PC-9 (cell line): ENCODE measurements around the gene SSR1. TPM values are rescaled to one million over a fixed set of nuclear protein-coding genes. Genes with fewer than 3 reads are reported as not detected.

ENCODE experiments used
- BruUV-seq: library from RNA; stranded (reverse); fragments of 400-500 nt; replicated peaks from 2 replicates; lab custom pipeline; 2021; lab: Mats Ljungman, UMichigan
- CTCF ChIA-PET: fragments of 300-600 bp; sonication (Branson Sonifier 250); formaldehyde crosslinking; loops from one replicate; lab custom pipeline; 2022; ENCODE audit warnings: antibody characterized with exemption; lab: Charles Lee
- POLR2A ChIA-PET: fragments of 300-600 bp; sonication (Branson Sonifier 250); formaldehyde crosslinking; loops from one replicate; lab custom pipeline; 2022; ENCODE audit warnings: antibody characterized with exemption; ENCODE audit not compliant: unreplicated experiment; lab: Charles Lee
- DNase-seq, 2 experiments: peaks; one replicate each; pipeline versions ENCODE4 v3.0.0 to v3.0.0-alpha.2; 2015 to 2022; ENCODE audit warnings: mixed read lengths in 1 of 2
- H2AFZ ChIP-seq: fragments of 200-600 bp; sonication (generic); 2 replicates; pipeline ENCODE4 v1.8.1; 2017; ENCODE audit warnings: antibody characterized with exemption
- H3F3A ChIP-seq: fragments of 200-600 bp; sonication (generic); 2 replicates; pipeline ENCODE4 v1.8.1; 2017; ENCODE audit warnings: antibody characterized with exemption, mild to moderate bottlenecking, low read depth; ENCODE audit not compliant: insufficient read depth
- H3K27ac ChIP-seq: fragments of 200-600 bp; sonication (generic); 2 replicates; pipeline ENCODE4 v1.6.1; 2016; ENCODE audit warnings: mixed run types
- H3K27me3 ChIP-seq: fragments of 200-600 bp; sonication (generic); 2 replicates; pipeline ENCODE4 v1.6.1; 2016; ENCODE audit warnings: low read depth, mixed run types; ENCODE audit not compliant: insufficient read depth
- H3K36me3 ChIP-seq: fragments of 200-600 bp; sonication (generic); 2 replicates; pipeline ENCODE4 v1.6.1; 2016; ENCODE audit warnings: low read depth, mixed run types
- H3K4me1 ChIP-seq: fragments of 200-600 bp; sonication (generic); replicated peaks from 2 replicates; pipeline ENCODE4 v1.6.1; 2016; ENCODE audit warnings: mixed run types; ENCODE audit not compliant: insufficient read depth
- H3K4me2 ChIP-seq: fragments of 200-600 bp; sonication (generic); 2 replicates; pipeline ENCODE4 v1.6.1; 2017; ENCODE audit warnings: mixed run types
- H3K4me3 ChIP-seq: fragments of 200-600 bp; sonication (generic); 2 replicates; pipeline ENCODE4 v1.6.1; 2016; ENCODE audit warnings: mixed run types
- H3K79me2 ChIP-seq: fragments of 200-600 bp; sonication (generic); 2 replicates; pipeline ENCODE4 v1.6.1; 2017; ENCODE audit warnings: low read depth, mixed run types
- H3K9me2 ChIP-seq: fragments of 200-600 bp; sonication (generic); 2 replicates; pipeline ENCODE4 v1.8.1; 2017; ENCODE audit warnings: mild to moderate bottlenecking; ENCODE audit not compliant: insufficient read depth
- H3K9me3 ChIP-seq: fragments of 200-600 bp; sonication (generic); 2 replicates; pipeline ENCODE4 v1.8.1; 2016; ENCODE audit warnings: low read depth; ENCODE audit not compliant: insufficient read depth
- H4K20me1 ChIP-seq: fragments of 200-600 bp; sonication (generic); 2 replicates; pipeline ENCODE4 v1.8.1; 2017; ENCODE audit not compliant: insufficient read depth
- EZH2 ChIP-seq: fragments of 200-600 bp; sonication (generic); IDR thresholded peaks from 2 replicates; pipeline ENCODE4 v1.8.0; 2017; ENCODE audit warnings: antibody characterized with exemption, low read depth
- intact Hi-C: fragments of 100-400 bp; cut with micrococcal nuclease; formaldehyde crosslinking; loops from one replicate; pipeline ENCODE4 v1.10.0; 2022; ENCODE audit not compliant: unreplicated experiment
- total RNA-seq: library from RNA; stranded (reverse); gene quantifications from 2 replicates; pipeline ENCODE4 v1.2.3, GENCODE V29; 2021
- TF ChIP-seq, protein P1 (sequence below): fragments of 200-600 bp; sonication (generic); conservative IDR thresholded peaks from 2 replicates; pipeline ENCODE4 v1.6.1; 2017; ENCODE audit warnings: mixed run types, antibody characterized with exemption, mild to moderate bottlenecking, moderate library complexity

The SSR1 gene
- total RNA-seq, 1 experiment from 2014 or later = 118 TPM

DNA sequence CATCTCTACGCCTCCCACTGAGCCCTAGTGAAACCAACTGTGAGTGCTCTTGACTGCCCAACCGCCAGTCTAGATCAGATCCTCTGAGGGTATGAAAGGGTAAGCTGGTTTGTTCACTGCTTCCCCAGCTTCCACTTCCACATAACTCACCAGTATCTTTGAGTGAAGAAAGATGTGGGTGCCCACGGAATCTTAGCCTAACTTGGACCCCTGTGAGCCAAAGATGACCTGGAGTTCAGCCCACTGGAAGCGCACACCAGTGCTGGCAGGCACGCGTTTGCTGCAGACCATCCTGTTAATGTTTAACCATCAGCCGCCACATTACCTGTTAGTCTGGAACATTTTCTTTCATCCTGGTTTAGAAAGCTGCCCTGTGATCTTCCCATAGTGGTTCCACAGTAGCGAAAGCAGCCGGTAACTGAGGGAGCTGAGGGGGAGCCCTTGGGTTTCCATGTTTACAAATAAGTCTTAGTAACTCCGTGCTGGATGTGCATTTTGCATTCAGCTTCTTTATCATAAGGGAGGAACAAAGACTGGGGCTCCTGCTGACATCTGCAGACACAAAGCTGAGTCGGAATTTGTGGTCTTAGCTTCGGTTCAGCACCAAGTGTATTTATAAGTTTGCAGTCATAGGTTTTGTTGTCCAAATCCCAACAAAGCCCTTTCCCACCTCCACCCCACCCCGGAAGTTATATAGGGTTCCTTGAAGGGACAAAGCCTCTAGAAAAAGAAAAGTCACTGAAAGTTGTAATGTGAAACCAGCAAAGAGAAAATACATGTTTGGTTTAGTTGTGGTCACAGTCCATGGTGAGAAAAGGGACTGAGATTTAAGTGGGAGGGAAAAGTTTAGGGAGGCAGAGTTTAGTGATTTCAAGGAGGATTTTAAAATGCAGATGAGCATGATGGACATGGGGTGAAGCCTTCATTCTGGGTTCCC lies 71.0 kb downstream of the SSR1 start:
- BruUV-seq = no TSS peak
- DNase-seq = no peak
- H3K4me2 ChIP-seq = no peak overlapping the region
- intact Hi-C loops = loop anchor here (2.0 to 5.0 kb wide), 4 partner anchors 133 to 440 kb away; no protein-coding TSS in a partner anchor
- H3F3A ChIP-seq = peaks cover 10% of the 10 kb centered on the region; the same call in 1 of the 2 replicates
- no peak overlapping the region for H3K4me3 ChIP-seq
- CTCF ChIA-PET = interaction anchor here (0.6 to 1.2 kb wide), 3 partner anchors 33 to 547 kb away, joined by 3 read pairs; no protein-coding TSS in a partner anchor
- no peaks in the 10 kb centered on the region for H3K9me3 ChIP-seq
- H2AFZ ChIP-seq = no peak overlapping the region
- no peaks in the 10 kb centered on the region for H4K20me1 ChIP-seq
- peaks cover 28% of the 10 kb centered on the region for H3K4me1 ChIP-seq
- no peaks in the 10 kb centered on the region for H3K36me3 ChIP-seq
- POLR2A ChIA-PET = interaction anchor here (0.6 kb wide), 1 partner anchor 101 kb away, joined by 6 read pairs; no protein-coding TSS in a partner anchor
- H3K27me3 ChIP-seq = no peaks in the 10 kb centered on the region
- no peaks in the 10 kb centered on the region for H3K9me2 ChIP-seq
- TF ChIP-seq EZH2 = no peak
- TF ChIP-seq, protein P1, sequence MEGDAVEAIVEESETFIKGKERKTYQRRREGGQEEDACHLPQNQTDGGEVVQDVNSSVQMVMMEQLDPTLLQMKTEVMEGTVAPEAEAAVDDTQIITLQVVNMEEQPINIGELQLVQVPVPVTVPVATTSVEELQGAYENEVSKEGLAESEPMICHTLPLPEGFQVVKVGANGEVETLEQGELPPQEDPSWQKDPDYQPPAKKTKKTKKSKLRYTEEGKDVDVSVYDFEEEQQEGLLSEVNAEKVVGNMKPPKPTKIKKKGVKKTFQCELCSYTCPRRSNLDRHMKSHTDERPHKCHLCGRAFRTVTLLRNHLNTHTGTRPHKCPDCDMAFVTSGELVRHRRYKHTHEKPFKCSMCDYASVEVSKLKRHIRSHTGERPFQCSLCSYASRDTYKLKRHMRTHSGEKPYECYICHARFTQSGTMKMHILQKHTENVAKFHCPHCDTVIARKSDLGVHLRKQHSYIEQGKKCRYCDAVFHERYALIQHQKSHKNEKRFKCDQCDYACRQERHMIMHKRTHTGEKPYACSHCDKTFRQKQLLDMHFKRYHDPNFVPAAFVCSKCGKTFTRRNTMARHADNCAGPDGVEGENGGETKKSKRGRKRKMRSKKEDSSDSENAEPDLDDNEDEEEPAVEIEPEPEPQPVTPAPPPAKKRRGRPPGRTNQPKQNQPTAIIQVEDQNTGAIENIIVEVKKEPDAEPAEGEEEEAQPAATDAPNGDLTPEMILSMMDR = no peak
- peak overlapping the region; percentile 62 for H3K27ac ChIP-seq
- peaks cover 20% of the 10 kb centered on the region for H3K79me2 ChIP-seq

DNA sequence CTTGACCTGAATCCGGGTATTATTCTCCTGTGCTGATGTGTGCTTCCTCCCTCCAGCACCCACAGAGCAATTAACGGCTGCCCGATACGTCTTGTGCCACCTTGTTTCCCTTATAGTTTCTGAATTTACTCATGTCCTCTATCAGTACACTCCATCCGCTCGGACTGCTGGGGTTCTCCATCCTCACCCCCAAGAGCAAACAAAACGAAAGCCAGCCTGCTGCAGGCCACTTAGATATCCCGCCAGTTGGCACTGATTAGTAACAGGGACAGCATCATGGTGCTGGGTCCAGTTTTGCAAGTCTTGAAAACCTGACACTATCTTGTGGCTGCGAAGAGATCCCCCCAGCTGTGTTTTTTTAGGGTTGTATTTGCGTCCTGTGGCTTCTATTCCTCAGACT lies 71.8 kb downstream of the SSR1 start:
- Histone ChIP-seq H3K9me2 (no peaks in the 10 kb centered on the region), H3K4me3 (no peak overlapping the region), H4K20me1 (no peaks in the 10 kb centered on the region), H3K79me2 (peaks cover 24% of the 10 kb centered on the region), H2AFZ (no peak overlapping the region), H3K27me3 (no peaks in the 10 kb centered on the region), H3K4me1 (peaks cover 36% of the 10 kb centered on the region), H3K9me3 (no peaks in the 10 kb centered on the region), H3K36me3 (no peaks in the 10 kb centered on the region), H3K27ac (peak overlapping the region; percentile 62; the same call in 1 of the 2 replicates), H3F3A (peaks cover 17% of the 10 kb centered on the region; the same call in 1 of the 2 replicates), H3K4me2 (no peak overlapping the region)
- TF ChIP-seq, protein P1 = no peak
- no peak for TF ChIP-seq EZH2
- ChIA-PET CTCF (no interaction called here), POLR2A (interaction anchor here (0.8 kb wide), 1 partner anchor 437 kb away, joined by 5 read pairs; no protein-coding TSS in a partner anchor)
- no TSS peak for BruUV-seq
- no peak for DNase-seq
- intact Hi-C loops = loop anchor here (5.0 kb wide), 1 partner anchor 439 kb away; no protein-coding TSS in a partner anchor

DNA sequence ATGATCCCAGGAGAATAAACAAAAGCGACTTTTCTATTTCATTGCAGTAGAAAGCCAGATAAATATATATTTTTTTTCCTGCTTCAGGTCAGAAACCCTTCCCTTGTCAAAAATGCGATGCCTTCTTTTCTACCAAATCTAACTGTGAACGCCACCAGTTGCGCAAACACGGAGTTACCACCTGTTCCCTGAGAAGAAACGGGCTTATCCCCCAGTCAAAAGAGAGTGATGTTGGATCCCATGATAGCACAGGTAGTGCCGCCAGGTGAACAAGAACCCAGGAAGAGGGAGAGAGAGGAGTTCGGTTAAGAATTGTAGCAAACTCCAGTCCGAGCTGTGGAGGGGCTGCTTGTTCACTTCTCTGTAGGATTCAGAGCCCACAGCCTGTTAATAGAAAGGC lies 72.6 kb downstream of the SSR1 start:
- Histone ChIP-seq H3K4me3 (no peak overlapping the region), H3K4me2 (no peak overlapping the region), H3K36me3 (no peaks in the 10 kb centered on the region), H4K20me1 (no peaks in the 10 kb centered on the region), H2AFZ (no peak overlapping the region), H3K27me3 (no peaks in the 10 kb centered on the region), H3F3A (peaks cover 25% of the 10 kb centered on the region; the same call in 1 of the 2 replicates), H3K79me2 (peaks cover 24% of the 10 kb centered on the region), H3K9me3 (no peaks in the 10 kb centered on the region), H3K9me2 (no peaks in the 10 kb centered on the region), H3K27ac (no peak overlapping the region), H3K4me1 (peaks cover 44% of the 10 kb centered on the region)
- DNase-seq = no peak
- ChIA-PET POLR2A (interaction anchor here (0.8 kb wide), 1 partner anchor 436 kb away, joined by 5 read pairs; no protein-coding TSS in a partner anchor), CTCF (no interaction called here)
- BruUV-seq = no TSS peak
- no peak for TF ChIP-seq EZH2
- TF ChIP-seq, protein P1 = no peak
- intact Hi-C loops = loop anchor here (5.0 kb wide), 1 partner anchor 438 kb away; no protein-coding TSS in a partner anchor
